Nucleus accumbens (tissue), 56 donors: ENCODE data around the gene C16orf46.

Experiments used
- DNase-seq, 56 donors: peaks; one replicate each; lab custom pipeline; 2025; lab: John Stamatoyannopoulos, UW

Gene C16orf46

DNA sequence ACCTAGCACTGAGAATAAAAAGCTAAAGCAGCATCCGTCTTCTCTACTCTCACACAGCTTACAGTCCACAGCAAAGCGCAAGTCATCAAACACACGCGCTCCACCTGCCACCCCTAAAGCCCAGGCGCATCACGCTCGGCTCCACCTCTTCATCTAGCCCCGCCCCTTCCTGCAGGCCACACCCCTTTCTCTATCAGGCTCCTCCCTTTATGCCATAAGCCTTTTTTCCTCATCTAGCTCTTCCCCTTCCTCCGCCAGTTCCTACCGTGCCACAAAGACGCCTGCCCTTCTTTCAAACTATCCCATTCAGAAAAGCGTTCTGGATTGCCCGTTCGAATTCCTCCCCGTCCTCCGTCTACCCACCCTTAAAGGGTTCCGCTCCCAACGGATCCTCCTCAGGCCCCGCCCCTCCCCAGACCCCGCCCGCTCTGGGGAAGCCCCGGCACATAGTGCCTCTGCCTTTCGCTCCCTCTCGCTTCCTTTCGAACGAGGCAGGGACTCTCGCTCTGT, 417 bp downstream of the C16orf46 start:
- peak in 55 of 56 donors; percentile 78 to 100 (median 96) for DNase-seq

DNA sequence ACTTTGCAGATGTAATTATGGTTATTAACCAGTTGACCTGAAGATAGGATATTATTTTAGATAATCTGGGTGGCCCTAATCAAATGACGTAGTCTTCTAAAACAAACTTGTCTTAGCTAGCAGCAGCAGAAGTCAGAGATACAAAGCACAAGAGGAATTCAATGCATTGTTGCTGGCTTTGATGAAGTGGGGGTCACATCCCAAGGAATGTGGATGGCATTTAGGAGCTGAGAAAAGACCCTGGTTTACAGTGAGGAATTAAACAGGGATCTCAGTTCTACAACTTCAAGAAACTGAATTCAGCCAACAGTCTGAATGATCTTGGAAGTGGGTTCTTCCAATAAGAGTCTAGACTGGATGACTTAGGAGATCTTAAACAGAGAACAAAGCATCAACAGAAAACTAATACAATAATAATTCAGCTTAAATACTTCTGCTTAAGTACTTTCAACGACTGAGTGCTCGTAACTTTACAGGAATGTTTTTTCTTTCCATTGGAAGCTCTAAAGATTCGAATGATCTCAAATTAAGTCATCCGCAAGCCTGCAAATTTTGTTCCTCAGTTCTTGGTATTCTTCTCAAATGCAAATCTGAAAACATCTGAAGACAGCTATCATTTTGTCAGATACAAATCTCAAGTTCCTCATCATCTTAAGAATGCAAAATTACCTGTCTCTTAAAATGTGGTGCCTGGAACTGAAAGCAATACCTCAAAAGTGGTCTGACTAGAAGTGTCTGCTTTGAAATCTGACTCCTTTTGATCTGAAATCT, 3.3 kb downstream of the C16orf46 start:
- DNase-seq = no peak

DNA sequence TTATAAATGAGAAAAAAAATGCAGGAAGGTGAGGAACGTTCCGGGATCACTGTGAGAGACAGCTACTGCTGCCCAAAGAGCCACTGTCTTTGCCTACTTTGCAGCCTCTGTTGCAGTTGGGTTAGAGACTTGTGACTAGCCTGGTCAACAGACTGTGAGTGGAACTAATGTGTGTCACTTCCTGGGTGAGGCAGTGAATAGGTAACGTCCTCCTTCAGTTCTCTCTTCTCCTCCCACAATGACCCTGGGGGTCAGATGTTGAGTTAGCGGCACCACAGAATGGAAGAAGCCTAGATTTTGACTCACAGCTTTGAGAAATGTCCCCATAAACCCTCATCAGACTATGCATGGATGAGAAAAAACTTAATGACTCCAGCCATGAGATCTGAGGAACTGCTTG, 5.2 kb downstream of the C16orf46 start:
- DNase-seq = no peak

DNA sequence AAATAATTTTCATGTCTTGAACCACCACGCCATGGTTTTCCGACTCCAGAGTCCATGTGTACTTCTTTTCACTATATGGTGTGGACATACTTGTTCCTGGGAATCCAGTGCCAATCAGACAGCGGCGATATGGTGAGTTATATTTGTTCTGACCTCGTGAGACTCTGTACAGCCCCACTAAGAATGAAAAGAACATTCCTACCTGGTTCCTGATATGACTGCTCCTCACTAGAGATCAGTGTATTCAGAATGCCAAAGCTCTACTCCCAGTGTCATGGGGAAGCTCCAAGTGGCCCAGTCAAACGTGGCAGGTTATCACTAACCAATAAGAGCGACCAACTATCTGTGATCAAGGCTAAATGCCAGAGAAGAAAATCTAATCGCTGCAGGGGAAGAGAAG, 6.1 kb downstream of the C16orf46 start:
- DNase-seq = no peak

DNA sequence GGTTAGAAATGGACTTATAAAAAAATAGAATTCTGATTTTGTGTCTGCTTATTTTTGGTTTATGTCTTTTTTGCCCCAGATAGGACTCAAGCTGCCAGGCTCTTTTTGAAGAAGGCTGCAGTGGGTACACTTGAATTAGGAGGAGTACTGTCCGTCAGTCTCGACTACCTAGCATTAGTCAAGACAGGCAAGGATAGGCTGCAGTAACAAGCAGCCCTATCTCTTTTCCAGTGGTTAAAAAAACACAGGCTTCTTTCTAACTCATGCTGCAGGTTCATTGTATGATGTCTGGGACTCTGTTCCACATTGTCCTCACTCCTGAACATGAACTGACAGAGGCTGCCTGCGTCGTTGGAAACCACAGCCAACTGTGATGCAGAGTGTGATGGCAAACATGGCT, 8.0 kb downstream of the C16orf46 start:
- DNase-seq = no peak

DNA sequence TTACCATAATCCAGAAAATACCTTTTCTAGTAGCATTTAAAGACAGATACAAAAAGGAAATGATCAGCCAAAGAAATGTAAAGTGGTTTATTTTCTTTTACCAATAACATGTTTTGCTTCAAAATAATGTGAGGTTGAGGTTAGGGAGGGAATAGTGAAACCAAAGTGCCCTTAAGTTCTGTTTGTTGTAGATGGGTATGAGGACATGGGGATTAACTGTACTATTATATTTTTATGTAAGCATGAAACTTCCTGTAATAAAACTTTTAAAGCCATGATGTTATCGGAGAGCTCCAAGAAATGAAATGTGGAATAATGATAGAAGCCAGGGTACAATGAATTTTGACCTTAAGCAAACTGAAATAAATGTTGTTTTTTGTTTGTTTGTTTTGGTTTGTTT, 9.9 kb downstream of the C16orf46 start:
- no peak for DNase-seq

DNA sequence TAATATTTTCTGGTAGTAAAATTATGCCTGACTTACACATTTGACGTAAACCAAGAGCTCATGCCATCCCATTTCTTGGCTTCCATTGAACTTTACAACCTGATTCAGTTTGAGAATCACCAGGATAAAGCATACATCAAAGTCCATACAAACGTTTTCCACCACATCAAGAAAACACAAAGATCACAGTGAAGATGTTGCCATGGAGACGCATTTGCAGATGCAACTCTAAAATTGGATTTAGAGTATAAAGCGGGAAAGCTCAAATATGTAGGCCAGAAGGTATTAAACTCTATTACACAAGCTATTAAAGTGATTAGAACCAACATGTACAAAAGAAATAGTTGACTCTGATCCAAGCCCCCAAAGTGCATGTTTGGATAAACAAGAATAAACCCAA, 10.4 kb downstream of the C16orf46 start:
- no peak for DNase-seq

DNA sequence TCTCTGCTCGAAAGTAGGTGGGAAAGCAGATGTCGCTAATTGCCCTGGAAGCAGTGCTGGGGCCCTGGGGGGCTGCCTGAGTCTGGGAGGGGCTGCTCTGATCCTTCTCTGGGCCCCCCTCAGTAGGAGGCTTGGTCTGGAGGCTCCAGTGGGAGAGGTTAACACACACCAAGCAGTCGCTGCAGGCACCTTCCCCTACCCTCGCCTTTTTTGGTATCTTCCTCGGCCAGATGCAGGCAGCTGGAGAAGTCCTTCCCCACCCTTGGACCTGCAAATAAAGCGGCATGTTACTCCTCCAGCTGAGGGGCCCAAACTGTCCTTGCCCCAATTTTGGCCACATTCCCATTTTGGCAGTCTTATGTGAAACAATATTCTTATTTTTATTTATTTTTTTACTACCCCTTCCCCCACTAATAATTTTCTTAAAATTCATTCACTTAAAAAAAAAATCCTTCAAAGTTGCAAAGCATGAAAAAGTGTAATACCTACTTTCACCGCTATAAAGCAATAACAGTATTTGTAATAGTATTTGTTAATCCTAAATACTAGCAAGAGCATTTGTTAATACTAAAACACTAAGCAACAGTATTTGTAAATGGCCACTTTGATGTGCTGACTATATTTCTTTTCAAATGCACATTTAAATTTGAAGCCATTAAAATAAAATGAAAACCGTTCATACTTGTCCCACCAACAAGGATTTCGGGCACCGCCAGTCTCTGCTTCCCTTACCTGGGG, 15.0 kb downstream of the C16orf46 start:
- DNase-seq = no peak

DNA sequence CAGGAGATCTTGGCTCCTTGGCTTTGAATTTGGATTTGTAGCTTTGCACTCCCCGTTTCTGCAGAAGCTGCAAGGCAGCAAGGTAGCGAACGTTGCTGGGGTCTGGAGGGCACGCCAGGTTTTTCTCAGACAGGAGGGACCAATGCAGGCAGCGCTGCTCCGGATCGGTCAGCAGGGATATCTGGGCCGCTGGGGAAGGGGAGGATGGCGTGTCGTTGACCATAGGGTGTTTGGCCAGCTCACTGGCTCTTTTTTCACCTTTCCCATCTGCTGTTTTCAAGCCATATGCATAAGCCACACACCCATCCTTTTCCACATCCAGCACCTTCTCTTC, 15.8 kb downstream of the C16orf46 start:
- no peak for DNase-seq

DNA sequence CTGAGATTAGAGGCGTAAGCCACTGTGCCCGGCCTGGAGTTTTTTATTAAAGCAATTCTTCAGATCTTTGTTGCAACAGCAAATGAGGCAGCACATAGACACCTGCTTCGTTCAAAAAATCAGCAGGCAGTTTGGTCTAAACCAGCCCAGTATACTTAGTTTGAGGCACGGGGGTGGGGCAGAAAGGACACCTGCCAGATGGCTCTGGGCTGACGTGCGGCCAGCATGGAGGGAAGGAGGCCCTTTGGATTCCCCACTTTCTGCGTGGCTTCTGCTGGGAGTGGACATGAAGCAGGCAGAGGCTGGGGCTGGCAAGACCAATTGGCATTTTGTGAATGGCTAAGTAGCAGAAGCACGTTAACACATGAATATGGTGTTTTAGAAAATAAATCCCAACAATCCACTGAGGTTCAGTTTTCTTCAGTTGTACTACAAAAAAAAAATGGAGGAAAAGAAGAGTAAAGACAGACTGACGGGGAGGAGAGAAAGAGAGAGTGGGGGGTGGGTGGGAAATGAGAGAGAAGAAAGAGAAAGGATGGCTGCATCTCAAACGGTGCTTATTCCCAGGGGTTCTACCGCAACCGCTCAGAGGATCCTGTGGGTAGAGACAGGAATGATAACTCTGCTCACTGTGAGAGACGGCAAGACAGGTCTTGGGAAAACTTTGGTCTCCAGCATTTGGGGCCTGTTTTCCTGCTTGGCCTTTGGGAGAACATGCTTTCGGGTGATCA, 16.3 kb downstream of the C16orf46 start:
- no peak for DNase-seq

DNA sequence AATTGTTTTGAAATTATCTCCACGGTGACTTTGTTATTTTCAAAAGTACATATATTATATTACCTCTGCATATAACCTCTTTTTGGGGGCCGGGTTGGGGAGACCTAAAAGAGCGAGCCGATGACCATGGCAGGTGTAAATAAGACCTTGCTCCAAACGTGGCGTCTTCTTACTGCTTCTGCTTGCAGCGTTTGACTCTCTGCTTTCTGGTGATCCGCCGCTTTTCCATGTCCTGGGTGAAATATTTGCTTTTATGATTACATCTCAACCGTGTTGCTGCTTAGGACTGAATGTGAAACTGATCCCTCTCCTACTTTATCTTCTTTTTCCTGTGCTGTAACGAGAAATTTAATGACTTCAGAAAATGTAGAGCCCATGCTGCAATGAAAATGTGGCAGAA, 23.3 kb downstream of the C16orf46 start:
- DNase-seq = no peak

DNA sequence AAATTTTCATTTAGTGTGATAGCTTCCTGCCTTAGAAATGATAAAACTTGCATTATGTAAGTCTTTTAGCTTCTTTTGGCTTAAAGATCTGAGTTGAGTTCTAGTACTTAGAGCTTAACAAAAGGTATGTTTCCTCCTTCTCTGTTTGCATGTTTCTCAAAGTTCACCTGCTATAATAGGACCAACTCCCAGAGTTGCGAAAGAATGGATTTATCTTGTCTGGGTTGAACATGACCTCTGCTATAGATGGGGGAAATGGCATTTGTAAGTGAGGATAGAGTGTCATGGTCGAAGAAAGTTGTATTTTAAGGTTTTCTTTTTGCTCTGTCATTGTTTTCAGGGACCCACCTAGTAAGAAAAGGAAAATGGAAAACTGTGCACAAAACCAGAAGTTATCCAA, 34.2 kb downstream of the C16orf46 start:
- no peak for DNase-seq

DNA sequence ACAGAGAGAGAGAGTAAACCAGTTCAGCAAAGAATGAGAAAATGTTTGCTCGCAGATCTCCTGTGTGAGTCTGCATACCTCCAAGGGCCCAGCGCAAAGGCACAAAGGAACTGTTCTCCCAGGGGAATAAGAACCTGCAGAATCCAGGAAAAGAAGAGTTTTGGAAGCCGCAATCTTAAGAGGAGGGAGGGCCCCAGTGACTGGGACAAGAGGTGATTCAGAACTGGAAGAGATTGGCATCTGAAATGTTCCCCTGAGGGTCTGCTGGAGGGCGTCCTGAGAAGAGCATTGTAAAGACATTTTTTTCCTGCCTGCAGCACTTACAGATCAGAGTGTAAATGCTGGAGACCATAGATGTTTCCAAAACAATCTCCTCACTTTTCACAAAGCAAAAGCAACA, 35.3 kb downstream of the C16orf46 start:
- DNase-seq = no peak

DNA sequence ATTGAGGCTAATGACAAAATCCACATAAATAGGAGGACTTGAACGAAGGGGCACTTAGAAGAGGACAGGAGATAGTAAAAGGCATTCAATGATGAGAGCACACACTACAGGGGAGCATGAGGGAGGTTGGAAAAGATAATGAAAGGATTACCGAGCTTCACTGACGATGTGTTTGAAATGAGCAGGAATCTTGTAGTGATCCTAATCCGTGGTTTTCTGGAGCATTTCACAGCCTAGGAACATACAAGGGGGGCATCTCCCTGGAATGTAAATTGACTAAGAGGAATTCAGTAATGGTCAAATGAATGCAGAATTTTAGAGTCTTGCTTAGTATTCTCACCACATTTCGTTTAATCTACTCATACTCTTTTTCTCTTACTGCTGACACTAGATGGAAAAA, 36.2 kb downstream of the C16orf46 start:
- no peak for DNase-seq

DNA sequence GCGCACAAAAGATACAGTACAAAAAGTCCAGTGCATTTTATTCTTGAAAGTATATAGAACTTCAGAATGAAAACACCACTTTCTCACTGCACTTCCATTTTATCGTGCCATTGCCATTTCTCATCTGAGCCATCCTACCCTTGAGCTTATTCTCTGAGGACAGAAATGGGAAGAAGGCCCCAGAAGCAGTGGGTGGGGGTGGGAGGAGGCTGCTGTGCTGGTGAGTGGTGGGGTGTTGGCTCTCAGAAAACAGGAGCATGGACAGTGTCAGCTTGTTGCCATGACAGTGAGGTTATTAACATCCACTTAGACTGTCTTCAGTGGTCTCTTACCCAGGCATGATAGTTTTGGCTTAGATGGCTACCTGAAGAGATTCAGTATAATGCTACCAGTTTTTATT, 36.9 kb downstream of the C16orf46 start:
- no peak for DNase-seq

DNA sequence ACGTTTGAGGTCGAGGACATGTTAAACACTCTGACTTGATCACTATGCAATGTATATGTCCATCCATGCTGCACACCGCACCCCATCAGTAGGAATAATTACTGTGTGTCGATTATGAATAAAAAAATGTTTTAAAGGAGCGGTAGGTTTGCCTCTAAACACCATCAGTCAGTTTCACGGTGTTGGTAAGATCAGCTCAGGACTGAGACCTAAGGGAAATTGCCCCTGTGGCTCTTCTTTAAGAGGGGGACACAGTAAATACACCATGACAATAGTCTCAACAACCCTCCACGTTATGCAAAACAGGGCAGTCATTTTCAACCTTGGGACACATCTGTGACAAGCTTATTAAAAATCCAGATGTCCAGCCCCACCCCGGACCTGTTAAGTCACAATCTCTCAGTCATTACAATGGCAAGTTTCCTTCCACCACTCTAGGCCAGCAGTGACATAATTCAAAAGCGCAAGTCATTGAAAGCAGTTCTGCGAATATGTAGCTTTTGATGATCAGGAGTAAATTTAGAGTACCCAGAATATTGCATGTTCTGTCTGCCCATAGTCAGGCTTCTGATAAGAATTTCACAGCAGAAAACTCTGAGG, 40.2 kb downstream of the C16orf46 start:
- DNase-seq = no peak

DNA sequence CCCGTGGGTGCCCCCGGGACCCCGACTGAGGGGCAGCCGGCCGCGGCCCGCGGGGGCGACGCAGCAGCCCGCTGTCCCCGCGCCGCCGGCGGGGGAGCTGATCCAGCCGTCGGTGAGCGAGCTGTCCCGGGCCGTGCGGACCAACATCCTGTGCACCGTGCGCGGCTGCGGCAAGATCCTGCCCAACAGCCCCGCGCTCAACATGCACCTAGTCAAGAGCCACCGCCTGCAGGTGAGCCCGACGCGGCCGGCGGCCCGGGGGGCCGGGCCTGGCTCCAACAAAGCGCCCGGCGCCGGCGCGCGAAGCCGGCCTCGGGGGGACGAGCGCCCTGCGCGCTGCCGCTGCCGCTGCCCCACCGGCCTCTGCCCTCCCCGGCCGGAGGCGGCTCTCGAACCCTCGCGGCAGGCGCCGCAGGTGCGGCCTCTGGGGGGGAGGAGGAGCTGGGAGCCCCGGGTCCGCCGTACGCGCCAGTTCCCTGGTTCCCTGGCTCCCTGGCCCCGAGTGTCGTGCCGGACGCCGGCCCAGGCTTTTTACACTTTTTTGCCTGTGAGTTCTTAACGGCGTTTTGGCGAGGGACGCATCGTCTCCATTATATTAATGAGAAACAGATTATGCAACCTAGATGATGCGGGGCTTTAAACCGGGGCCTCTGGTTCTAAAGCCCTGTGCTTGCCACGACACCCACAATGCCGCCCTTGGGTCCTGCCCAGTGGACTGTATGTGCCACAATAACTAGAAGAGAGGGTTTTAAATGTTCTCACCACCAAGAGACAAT, 40.9 kb downstream of the C16orf46 start:
- DNase-seq = peak in 37 of 56 donors; percentile 2 to 54 (median 33)

DNA sequence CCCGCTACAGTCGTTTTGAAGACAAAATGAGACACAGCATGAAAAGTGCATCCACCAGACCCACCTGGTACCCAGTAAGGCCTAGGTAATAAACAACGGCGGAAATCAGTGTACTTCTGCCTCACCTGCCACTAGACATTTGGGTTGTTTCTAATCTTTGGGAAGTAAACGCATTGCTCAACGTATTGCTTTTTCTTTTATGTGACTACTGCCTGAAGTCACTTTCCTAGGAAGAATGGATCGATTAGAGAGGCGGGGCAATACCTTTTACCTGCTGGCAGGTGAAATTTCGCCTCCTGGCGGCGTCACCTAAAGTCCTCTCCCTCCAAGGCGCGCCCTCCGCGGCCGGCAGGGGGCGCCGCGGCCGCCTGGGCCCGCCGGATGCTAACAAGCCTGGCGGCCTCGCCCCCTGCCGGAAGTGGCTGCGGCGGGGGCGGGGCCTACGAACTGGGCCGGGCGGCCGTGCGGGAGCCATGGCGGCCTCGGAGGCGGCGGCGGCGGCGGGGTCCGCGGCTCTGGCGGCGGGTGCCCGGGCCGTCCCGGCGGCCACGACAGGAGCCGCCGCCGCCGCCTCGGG, 41.6 kb downstream of the C16orf46 start, which contains the start of gene ATMIN:
ATMIN (plus strand) TSS at position 445 of the 577 bp plus-strand sequence; CDS start at position 474, 29 bp downstream.
- peak in 54 of 56 donors; percentile 6 to 90 (median 58) for DNase-seq

DNA sequence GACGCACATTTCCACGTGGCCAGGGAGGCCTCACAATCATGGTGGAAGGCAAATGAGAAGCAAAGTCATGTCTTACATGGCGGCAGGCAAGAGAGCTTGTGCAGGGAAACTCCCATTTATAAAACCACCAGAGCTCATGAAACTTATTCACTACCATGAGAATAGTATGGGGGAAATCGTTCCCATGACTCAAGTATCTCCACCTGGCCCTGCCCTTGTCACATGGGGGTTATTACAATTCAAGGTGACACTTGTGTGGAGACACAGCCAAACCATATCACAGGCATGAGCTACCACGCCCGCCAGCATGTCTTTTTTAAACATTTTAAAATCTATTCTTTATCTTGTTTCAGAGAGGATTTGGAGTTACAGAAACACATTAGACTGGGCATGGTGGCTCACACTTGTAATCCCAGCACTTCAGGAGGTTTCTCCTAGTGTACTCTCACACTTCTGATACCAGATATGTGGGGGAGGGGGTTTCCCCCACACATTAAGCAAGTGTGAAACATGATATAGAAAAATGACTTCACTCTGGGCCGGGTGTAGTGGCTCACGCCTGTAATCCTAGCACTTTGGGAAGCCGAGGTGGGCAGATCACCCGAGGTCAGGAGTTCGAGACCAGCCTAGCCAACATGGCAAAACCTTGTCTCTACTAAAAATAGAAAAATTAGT, 47.0 kb downstream of the C16orf46 start:
- DNase-seq = no peak
